Ishikawa (cell line): ENCODE data around the gene CLCN2.

Experiments used
- CEBPB ChIP-seq: IDR thresholded peaks from 2 replicates; pipeline ENCODE4 v1.6.1; 2012
- EP300 ChIP-seq: IDR thresholded peaks from 2 replicates; pipeline ENCODE4 v1.6.1; 2012; ENCODE audit warnings: borderline replicate concordance
- FOXM1 ChIP-seq: IDR thresholded peaks from 2 replicates; pipeline ENCODE4 v1.6.1; 2012; ENCODE audit warnings: low read depth, borderline replicate concordance
- RAD21 ChIP-seq: IDR thresholded peaks from 2 replicates; pipeline ENCODE4 v1.6.1; 2012; ENCODE audit warnings: low read depth
- TEAD4 ChIP-seq: IDR thresholded peaks from 2 replicates; pipeline ENCODE4 v1.6.1; 2012
- TF ChIP-seq, protein P1 (sequence below): IDR thresholded peaks from 2 replicates; pipeline ENCODE4 v1.6.1; 2012; ENCODE audit warnings: low read depth, mild to moderate bottlenecking

DNA sequence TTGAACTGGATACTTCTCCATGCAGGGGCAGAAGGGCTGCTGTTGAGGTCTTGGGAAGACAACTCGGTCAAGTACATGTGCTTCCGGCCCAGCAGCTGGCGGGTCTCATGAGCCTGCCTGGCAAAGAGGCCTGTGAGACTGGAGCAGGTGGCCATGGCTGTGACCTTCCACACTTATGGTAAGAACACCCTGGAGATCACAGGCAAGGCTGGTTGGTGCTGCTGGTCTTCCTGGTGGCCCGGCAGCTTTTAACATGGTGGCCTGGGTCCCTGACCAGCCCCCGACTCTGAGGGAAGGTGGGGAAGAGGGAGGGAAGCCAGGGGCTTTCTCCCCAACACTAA, 33.9 kb upstream of the CLCN2 start:
- no peak for TF ChIP-seq RAD21
- TF ChIP-seq TEAD4: no peak
- no peak for TF ChIP-seq FOXM1
- no peak for TF ChIP-seq EP300
- TF ChIP-seq, protein P1, sequence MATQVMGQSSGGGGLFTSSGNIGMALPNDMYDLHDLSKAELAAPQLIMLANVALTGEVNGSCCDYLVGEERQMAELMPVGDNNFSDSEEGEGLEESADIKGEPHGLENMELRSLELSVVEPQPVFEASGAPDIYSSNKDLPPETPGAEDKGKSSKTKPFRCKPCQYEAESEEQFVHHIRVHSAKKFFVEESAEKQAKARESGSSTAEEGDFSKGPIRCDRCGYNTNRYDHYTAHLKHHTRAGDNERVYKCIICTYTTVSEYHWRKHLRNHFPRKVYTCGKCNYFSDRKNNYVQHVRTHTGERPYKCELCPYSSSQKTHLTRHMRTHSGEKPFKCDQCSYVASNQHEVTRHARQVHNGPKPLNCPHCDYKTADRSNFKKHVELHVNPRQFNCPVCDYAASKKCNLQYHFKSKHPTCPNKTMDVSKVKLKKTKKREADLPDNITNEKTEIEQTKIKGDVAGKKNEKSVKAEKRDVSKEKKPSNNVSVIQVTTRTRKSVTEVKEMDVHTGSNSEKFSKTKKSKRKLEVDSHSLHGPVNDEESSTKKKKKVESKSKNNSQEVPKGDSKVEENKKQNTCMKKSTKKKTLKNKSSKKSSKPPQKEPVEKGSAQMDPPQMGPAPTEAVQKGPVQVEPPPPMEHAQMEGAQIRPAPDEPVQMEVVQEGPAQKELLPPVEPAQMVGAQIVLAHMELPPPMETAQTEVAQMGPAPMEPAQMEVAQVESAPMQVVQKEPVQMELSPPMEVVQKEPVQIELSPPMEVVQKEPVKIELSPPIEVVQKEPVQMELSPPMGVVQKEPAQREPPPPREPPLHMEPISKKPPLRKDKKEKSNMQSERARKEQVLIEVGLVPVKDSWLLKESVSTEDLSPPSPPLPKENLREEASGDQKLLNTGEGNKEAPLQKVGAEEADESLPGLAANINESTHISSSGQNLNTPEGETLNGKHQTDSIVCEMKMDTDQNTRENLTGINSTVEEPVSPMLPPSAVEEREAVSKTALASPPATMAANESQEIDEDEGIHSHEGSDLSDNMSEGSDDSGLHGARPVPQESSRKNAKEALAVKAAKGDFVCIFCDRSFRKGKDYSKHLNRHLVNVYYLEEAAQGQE: no peak
- TF ChIP-seq CEBPB: no peak
